GM21515 (cell line): ENCODE results near the gene MEGF6.
"Not testable (repeated sequence)": the region's sequence is repeated elsewhere in the genome, so short reads cannot be mapped to it uniquely, and the experiment has no call there.

ENCODE experiments used
- ATAC-seq: cut with Tn5 transposase; IDR thresholded peaks from one replicate; pipeline ENCODE4 v1.9.1; 2021; ENCODE audit not compliant: unreplicated experiment

Gene MEGF6

DNA sequence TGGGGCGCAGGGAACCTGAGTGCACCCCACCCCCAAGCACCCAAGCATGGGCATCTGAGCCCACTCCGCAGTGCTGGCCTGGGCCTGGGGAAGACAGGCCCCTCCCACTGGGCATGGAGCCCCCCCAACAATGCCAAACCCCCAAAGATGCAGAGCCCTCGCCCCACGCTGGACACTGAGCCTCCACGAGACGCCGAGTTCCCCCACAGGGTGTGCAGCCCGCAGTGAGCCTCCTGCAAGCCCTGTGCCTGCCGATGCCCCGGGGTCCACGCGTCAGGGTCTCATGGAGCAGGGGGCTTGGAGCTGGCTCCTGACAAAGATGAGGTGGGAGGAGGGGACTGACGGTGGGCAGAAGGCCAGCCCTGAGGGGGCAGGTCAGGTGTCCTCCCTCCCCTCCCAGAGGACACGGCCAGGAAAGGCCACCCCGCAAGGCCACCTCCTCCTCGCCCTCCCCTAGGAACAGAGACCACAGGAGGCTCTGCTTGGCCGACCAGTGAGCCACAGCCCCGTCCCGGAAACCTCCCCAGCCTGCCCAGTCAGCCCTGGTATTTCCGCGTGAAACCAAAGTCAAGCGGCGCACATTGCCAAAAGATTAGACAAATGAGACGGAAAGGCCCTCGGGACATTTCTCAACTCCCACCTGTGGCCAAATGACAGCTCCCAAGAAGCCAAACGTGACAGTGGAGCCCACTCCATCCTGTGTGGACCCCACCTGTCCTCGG lies 33.4 kb downstream of the MEGF6 start:
- ATAC-seq, result no peak

DNA sequence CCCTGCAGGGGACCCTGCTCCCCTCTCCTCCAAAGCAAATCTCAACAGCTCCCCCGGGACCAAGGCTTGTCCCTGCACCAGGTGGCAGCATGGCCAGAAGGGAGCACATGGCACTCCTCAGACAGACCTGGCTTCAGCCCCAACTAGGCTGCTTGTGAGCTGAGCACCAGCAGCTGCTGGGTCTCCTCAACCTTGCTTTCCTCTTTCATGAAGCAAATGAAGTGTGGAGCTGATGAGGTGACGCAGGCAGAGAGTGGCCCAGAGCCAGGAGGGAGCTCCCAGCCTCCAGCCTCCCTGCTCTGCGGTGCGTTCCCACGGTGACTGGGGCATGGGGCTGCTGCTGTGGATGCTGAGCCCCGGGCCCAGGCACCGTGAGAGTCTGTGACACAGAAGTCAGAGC lies 34.0 kb downstream of the MEGF6 start:
- ATAC-seq, result no peak

DNA sequence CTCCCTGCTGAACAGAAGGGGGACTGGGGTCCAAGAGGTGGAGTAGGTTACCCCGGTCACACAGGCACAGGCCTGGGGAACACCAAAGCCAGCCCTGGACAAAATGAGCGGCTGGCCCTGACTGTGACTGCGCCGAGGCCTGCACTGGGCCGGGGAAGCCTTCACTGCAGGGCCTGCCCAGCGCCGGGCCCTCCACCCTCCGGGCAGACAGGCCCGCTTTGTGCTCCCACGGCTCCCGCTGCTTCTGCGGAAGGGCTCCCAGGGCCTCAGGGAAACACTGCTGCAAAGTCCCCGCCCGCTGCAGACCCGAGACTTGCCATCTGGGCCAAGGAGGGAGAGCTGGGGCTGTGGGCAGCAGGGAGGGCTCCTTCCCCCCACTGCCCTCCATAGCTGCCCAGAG lies 35.3 kb downstream of the MEGF6 start:
- no peak for ATAC-seq

DNA sequence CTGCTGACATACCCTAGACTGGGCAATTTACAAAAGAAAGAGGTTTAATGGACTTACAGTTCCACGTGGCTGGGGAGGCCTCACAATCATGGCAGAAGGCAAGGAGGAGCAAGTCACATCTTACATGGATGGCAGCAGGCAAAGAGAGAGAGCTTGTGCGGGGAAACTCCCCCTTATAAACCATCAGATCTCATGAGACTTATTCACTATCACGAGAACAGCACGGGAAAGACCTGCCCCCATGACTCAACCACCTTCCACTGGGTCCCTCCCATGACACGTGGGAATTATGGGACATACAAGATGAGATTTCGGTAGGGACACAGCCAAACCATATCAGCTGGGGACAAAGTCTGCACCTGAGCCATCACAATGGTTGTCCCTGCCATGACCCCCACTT lies 35.8 kb downstream of the MEGF6 start:
- ATAC-seq, result not testable (repeated sequence)

DNA sequence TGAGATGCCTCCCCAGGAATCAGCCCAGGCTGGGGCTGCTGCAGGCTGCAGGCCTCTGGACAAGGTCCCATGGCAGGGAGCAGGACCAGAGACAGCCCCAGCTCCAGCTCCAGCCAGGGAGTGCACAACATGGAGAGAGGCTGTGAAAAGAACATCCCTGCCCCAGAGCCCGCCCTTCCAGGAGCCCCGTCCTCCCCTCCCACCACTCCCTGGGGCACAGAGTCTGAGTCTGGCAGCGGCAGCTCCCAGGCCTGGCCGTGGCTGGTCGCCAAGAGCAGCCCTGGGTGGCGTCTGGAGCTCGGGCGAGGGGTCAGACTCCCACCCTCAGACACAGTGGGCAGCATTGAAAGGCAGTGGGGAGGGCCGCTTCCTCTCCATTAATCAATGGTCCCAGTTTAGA lies 37.8 kb downstream of the MEGF6 start:
- ATAC-seq, result no peak

DNA sequence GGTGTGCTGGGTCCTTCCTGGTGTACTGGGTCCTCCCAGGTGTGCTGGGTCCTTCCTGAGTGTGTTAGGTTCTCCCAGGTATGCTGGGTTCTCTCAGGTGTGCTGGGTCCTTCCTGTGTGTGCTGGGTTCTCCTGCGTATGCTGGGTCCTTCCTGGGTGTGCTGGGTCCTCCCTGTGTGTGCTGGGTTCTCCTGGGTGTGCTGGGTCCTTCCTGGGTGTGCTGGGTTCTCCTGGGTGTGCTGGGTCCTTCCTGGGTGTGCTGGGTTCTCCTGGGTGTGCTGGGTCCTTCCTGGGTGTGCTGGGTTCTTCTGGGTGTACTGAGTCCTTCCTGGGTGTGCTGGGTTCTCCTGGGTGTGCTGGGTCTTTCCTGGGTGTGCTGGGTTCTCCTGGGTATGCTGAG lies 38.7 kb downstream of the MEGF6 start:
- ATAC-seq, result not testable (repeated sequence)

DNA sequence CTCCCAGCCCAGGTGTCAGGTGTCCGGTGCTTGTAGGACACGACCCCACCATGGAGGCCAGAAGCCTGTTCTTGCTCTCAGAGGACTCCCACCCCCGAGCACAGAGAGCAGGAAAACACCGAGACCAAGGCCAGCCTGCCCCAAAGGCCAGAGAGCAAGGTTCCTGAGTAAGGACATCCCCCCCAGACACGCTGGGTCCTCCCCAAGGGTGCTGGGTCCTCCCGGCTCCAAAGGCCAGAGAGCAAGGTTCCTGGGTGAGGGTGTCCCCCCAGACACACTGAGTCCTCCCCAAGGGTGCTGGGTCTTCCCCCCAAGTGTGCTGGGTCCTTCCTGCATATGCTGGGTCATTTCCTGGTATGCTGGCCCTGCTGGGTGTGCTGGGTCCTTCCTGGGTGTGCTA lies 40.0 kb downstream of the MEGF6 start:
- no peak for ATAC-seq

DNA sequence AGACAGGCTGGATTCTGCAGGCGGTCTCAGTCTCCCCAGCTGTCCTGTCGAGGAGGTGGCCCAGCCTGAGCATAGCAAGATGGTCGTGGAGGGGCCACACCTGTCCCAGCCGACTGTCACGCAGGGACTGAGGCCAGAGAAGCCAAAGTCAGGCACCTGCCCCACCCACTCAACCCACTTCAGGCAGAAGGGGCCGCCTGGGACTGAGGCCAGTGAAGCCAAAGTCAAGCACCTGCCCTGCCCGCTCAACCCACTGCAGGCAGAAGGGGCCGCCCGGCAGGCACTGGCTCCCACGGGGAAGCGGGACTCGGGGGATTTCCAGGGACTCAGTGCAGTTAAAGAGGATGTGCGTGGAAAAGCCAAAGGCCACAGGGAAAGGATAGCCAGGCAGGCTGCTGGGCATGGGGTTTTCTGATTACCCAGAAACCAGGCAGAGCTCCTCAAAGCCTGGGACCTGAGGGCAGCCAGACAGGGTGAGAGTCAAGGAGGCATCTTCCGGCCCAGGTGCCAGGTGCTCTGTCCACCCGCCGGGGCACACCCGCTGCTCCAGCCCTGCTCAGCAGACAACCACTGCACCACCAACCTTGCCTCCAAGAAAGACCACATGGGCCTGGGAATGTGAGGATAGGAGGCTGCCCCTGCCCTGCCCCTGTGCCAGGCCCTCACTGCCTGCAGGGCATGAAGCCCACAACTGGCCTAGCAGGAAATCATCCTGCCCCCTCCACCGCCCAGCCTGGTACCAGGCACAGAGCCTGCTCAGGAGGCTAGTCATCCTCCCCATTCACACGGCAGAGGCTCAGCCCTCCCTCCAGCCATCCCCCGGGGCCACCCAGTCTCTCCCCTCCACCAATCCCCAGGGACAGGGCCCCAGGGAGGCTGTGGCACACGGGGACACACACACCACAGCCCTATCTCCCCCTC lies 41.0 kb downstream of the MEGF6 start:
- no peak for ATAC-seq

DNA sequence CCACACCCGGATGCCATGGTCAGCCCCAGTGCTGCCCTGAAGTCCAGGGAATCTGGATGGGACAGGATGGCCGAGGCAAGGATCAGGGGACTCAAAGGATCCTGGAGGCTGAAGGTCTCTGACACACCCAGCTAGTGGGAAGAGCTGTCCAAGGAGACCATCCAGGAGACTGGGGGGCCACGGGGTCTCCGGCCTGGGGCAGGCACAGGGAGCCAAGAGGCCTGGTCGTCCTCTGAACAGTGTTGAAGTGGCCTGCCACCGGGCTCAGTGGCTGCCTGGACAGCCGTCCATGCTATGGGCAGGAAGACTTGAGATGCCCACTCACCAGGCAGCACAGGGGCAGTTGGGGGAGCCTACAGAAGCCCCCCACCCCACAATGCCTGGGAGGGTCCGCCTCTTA lies 41.9 kb downstream of the MEGF6 start:
- no peak for ATAC-seq

DNA sequence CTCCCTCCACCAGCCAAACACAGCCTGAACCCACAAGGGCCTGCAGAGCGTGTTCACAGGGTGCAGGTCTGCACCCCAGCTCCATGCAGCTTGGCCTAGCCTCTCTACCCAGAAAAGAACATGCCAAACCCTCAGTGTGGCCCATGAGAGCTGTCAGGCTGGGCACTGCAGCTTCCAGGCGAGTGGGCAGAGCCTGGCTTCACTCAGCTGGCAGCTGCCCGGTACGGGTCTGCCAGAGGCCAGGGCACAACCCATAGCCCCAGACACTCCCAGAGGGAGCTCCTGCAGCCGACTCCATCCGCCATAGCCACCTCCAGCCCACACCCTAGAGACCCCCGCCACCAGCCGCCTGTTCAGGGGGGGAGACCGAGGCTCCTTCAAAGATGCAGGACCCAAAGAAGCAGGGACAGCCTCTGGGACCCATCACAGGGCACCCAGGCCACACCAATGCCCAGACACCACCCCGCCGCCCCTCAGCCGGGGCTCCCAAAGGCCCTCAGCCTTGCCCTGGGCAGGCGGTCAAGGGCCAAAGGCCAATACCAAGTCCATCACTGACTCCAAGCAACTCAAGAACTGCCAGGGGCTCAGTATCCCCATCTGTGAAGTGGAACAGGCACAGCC lies 42.4 kb downstream of the MEGF6 start:
- no peak for ATAC-seq

DNA sequence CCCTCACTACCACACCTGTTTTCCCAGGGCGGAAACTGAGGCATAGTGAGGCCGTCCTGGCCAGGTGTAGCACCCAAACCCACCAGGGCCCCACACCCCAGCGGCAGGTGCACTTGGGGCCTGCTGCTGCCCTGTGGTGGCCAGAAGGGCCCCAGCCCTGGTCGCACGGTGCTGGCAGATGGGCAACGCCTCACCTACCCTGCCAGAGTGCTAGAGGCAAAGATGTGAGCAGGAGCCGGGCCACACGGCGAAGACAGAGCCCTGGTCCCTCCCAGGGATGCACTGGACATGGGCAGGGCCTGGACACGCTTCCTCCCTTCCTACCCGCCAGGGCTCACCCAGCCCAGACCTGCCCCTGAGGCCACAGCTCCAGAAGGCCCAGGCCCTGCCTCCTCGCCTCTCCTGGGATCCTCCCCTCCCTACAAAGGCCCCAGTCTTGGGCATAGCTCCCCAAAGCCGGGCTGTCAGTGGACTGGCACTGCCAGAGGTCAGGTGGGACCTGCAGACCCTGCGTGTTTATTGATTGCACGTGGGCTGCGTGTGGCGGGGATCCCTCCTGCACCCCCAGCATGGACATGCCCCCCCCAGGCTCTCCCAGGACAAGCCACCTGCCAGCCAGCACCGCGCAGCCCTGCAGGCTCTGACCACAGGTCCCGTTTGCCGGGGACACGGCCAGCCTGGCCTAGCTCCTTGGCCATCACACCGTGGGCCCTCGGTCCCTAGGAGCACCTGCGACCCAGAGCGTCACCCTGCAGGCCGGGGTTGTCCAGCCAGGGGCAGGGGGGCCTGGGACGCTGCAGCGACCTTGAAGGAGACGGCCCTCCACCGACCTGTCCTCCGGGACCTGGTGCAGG lies 44.1 kb downstream of the MEGF6 start:
- no peak for ATAC-seq

DNA sequence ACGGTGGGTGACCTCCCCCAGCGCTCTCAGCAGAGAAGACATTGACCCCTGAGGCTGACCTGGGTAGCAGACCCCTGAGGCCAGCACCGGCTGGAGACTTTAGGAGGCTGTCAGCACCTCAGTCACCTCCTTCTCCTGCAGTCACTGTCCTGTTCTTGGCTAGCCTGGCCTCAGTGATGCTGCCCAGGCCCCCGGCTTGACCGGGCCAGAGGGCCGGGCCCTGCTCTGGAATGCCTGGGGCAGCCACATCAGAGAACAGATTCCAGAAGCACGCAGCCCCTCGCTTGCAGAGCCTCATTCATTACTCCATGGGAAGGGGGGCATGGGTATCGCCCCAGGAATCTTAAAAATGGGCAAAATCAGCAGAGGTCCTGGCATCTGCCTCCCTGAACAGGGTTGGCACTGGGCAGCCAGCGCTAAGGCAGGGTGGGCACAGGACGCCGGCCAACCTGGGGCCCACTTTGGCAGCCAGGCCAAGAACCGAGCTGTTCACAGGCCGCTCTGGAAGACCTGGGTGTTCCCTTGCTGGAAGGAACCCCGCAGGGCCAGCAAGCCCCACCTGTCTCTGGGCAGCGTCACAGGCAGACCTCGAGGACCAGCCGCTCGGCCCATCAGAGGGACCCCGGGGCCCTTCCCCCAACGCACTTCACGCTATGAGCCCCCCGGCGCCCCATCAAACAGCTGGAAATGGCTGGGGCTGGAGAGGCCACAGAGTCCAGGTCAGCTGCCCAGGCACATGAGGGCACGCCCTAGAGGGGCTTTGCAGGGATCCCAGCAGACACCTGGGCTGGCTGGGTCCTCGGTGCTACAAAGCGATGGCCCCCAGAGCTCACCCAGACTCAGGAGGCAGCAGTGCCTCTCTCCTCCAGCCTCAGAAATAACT lies 45.1 kb downstream of the MEGF6 start:
- no peak for ATAC-seq

DNA sequence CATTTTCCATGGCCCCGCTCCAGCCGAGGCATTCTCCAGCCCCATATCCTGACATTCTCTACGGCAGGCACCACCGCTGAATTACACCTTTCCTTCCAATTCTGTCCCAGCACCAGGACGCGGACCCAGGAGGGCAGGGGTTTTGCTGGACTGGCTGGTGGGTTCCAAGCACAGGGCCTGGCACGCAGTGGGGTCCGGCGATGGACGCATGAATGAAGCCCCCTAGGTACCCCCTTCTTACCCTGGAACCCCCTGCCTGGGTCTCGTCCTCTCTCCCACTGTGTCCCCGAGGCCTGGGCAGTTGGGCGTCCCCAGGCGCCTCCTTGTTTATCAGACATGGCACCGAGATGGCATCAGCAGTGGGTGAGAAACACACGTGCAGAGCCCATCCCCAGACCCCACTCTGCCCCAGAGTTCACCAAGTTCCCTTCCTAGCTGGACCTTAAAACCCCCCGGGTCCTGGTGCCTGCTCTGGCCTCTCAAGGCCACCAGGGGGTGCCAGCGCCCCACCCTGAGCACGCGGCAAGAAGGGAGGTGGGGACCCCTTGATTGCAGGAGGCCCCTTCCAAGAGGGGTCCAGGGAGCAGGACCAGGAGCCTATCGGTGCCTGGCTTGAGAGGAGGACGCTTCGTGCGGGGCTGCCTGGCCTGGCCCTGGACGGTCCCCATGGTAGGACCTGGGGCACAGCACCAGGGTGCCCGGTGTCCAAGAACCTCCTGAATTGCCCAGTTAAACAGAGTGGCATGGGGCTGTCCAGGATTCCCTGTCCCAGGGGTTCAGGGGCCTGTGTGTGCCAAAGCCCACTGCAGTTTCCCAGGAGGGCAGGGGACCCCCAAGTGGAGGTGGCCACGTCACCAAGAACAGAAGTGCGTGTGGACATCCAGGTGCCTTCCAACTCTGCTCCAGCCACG lies 46.1 kb downstream of the MEGF6 start:
- no peak for ATAC-seq

DNA sequence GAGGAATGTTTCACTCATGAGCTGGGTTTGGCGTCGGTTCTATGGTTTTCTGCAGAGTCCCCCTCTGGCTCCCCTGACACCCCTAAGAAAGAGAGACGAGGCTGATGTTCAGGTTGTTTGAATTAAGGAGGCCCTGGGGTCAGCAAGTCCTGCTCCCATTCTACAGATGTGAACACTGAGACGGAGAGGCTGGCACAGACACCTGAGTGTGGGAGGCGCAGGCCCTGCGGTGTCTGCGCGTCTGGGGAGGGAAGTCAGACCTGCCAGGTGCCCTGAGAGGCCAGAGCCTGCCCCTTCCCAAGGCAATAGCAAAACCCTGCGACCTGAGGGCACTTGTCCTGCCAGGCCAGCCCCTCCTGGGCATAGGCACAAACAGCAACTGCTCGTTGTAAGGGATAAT lies 47.7 kb downstream of the MEGF6 start:
- no peak for ATAC-seq

DNA sequence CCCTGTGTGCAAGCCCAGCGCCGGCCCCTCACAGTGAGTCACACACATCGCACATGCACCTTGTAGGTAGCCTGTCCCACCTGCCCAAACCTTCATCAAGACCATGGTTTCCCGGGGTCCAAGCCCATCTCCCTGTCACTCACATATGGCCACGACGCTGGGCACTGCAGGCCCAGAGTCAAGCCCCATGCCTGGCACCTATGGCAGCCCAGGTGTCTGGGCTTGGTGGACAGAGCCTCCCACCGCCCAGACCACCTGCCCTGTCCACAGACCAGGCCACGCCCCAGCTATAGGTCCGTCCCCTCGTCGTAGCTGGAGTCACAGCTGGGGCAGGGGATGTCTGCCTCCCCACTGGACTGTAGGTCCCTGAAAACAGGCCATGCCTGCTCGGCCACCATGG lies 48.2 kb downstream of the MEGF6 start:
- no peak for ATAC-seq

DNA sequence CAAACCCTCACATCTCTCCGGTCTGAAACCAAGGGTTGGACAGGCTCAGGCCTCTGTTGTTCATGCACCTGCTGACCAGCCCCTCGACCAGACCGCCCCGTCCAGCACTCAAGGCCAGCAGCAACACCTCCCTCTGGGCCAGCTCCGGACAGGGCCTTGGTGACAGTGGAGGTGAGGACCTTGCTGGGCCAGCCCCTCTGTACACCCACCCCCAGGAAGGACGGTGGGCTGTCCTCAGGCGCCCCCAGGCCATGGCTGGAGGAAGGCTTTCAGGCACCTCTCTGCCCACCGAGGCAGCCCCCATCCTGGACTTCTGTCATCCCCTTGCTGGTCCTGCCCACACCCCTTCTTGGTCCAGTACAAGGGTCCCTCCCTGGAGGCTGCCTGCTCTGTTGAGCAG lies 48.6 kb downstream of the MEGF6 start:
- no peak for ATAC-seq

DNA sequence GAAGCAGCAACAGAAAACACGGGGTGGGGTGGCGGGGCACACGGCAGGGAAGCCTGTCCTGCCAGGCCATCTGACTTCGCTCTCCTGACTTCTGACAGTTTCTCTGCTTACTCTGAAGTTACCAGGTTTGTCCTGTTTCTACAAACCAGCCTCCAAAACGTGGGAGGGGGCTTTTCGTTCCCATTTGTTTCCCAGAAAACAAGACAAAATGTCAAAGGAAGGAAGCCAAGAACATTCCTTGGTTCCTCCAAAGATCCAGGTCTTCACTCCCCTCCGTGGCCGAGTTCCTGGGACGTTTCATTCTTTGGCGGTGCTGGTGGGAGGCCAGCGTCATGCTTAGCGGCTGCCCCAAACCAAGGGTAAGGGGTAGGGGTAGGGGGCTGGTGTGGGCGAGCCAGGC lies 49.6 kb downstream of the MEGF6 start:
- ATAC-seq, result no peak

DNA sequence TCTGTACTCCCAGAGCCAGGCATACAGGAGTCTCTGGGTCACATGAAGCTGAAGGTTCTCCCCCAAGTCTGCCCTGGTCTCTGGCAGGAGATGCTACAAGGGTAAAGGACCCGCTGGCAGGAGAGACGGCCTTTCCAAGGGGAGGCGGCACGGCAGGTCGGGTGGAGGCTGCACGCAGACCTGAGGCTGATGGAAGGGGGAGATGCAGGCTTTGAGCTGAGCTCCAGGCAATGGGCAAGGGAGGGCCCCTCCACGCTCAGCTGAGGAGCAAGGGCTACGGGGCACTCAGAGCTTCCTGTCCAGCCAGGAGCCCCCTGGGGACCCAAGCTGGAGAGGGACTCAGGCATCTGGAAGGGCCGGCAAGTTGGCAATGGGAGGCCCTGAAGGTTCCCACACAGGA lies 50.3 kb downstream of the MEGF6 start:
- ATAC-seq, result no peak

DNA sequence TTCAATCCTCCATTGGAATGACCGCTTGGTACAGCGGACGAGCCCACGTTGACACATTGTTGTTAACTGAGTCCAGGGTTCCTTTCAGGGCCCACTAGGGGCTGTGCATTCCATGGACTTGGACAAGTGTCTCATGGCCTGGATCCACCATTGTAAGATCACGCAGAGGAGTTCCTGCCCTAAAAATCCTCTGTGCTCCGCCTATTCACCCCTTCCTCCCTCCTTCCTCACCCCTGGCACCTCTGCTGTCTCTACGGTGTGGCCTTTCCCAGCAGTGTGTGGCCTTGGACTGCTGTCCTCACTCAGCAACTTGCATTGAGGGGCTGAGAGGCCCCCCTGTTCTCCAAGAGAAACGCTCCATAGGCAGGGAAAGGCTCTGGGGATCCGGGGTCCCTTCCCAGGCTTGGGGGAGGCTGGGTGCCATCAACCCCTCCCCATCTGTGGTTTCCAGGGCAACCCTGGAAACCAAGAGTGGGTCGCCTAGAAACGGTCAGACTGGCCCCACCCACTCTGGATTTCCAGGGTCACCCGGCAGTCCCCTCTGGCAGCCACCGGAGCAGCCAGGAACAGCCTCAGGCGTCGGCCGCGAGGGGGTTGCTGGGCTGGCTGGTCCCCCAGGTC lies 50.9 kb downstream of the MEGF6 start:
- no peak for ATAC-seq
